PFSK-1 (cell line): ENCODE measurements around the gene CYB561D1.

Source experiments
- FOXP2 ChIP-seq: optimal IDR thresholded peaks from 2 replicates; pipeline ENCODE3; 2011; ENCODE audit warnings: borderline replicate concordance, control low read depth, inconsistent platforms; ENCODE audit not compliant: insufficient read depth; ENCODE audit errors: extremely low read length, extremely low read depth
- POLR2AphosphoS5 ChIP-seq: IDR thresholded peaks from 2 replicates; pipeline ENCODE4 v1.6.1; 2012; ENCODE audit warnings: low read depth, mild to moderate bottlenecking, control low read depth, low read length, moderate library complexity
- REST ChIP-seq, 2 experiments: IDR thresholded peaks; 2 replicates each; pipeline versions ENCODE4 v1.6.1 to v1.8.0; 2011 to 2012; ENCODE audit warnings: low read depth in 2 of 2, low read length in 2 of 2, control low read depth in 1 of 2, inconsistent platforms in 1 of 2, mild to moderate bottlenecking in 1 of 2, moderate library complexity in 1 of 2; ENCODE audit not compliant: insufficient read depth in 1 of 2
- SIN3A ChIP-seq: IDR thresholded peaks from 2 replicates; pipeline ENCODE4 v1.6.1; 2012; ENCODE audit warnings: mild to moderate bottlenecking, low read length, moderate library complexity, borderline replicate concordance; ENCODE audit not compliant: insufficient read depth
- TAF1 ChIP-seq: IDR thresholded peaks from 2 replicates; pipeline ENCODE4 v1.6.1; 2012; ENCODE audit warnings: low read length, control low read depth, borderline replicate concordance; ENCODE audit not compliant: insufficient read depth

- TF ChIP-seq POLR2AphosphoS5 (no peak), REST (IDR thresholded peaks at IDR 0.05; ENCODE audit: insufficient read depth in 1 of 2, low read depth in 2 of 2, low read length in 2 of 2) (no peak), TAF1 (no peak), SIN3A (no peak), FOXP2 (no peak)
Measured at GRCh38 chr1:109481646-109482045, 12.2 kb upstream of the CYB561D1 start.
